KMS-11 (cell line): ENCODE measurements around the gene SLC1A2.

Source experiments
- H2AFZ ChIP-seq: fragments of 200-600 bp; sonication (generic); 2 replicates; pipeline ENCODE4 v1.6.1; 2016; ENCODE audit warnings: antibody characterized with exemption, mixed run types, low read depth
- H3K27ac ChIP-seq: fragments of 200-600 bp; sonication (generic); 2 replicates; pipeline ENCODE4 v1.6.1; 2016; ENCODE audit warnings: mild to moderate bottlenecking, mixed run types
- H3K27me3 ChIP-seq: fragments of 200-600 bp; sonication (generic); 2 replicates; pipeline ENCODE4 v1.6.1; 2017; ENCODE audit warnings: mild to moderate bottlenecking, low read depth, mixed run types, moderate library complexity; ENCODE audit not compliant: insufficient read depth
- H3K36me3 ChIP-seq: fragments of 200-600 bp; sonication (generic); 2 replicates; pipeline ENCODE4 v1.6.1; 2017; ENCODE audit warnings: mild to moderate bottlenecking, mixed run types; ENCODE audit not compliant: insufficient read depth
- H3K4me1 ChIP-seq: fragments of 200-600 bp; sonication (generic); 2 replicates; pipeline ENCODE4 v1.6.1; 2016; ENCODE audit warnings: mild to moderate bottlenecking, low read depth, mixed run types; ENCODE audit not compliant: poor library complexity, severe bottlenecking
- H3K4me2 ChIP-seq: fragments of 200-600 bp; sonication (generic); 2 replicates; pipeline ENCODE4 v1.7.0; 2016; ENCODE audit warnings: mild to moderate bottlenecking, mixed run types
- H3K4me3 ChIP-seq: fragments of 200-600 bp; sonication (generic); IDR thresholded peaks from 2 replicates; pipeline ENCODE4 v1.6.1; 2017; ENCODE audit warnings: low read depth, low read length, mixed read lengths; ENCODE audit not compliant: insufficient read depth
- H3K79me2 ChIP-seq: fragments of 200-600 bp; sonication (generic); 2 replicates; pipeline ENCODE4 v1.6.1; 2016; ENCODE audit warnings: low read depth, mixed run types; ENCODE audit not compliant: insufficient read depth
- H3K9ac ChIP-seq: fragments of 200-600 bp; sonication (generic); 2 replicates; pipeline ENCODE4 v1.6.1; 2016; ENCODE audit warnings: mild to moderate bottlenecking, mixed run types
- H4K20me1 ChIP-seq: fragments of 200-600 bp; sonication (generic); 2 replicates; pipeline ENCODE4 v1.6.1; 2016; ENCODE audit warnings: mild to moderate bottlenecking, mixed run types; ENCODE audit not compliant: insufficient read depth
- CTCF ChIP-seq: fragments of 200-600 bp; sonication (generic); conservative IDR thresholded peaks from 2 replicates; pipeline ENCODE4 v1.6.1; 2017; ENCODE audit warnings: low read depth, mild to moderate bottlenecking, antibody characterized with exemption, low read length, moderate library complexity, mixed read lengths

The SLC1A2 gene

GRCh38 chr11:35207471-35208403 lies 211.6 kb downstream of the SLC1A2 start:
- H3K79me2 ChIP-seq: no peaks in the 10 kb centered on the region
- no peaks in the 10 kb centered on the region for H3K4me1 ChIP-seq
- no peak overlapping the region for H3K4me3 ChIP-seq
- H3K27me3 ChIP-seq: no peaks in the 10 kb centered on the region
- no peak overlapping the region for H2AFZ ChIP-seq
- H3K36me3 ChIP-seq: no peaks in the 10 kb centered on the region
- H3K9ac ChIP-seq: no peak overlapping the region
- no peak for TF ChIP-seq CTCF
- H3K4me2 ChIP-seq: no peak overlapping the region
- H4K20me1 ChIP-seq: no peaks in the 10 kb centered on the region
- no peak overlapping the region for H3K27ac ChIP-seq

GRCh38 chr11:35206616-35207015 lies 212.7 kb downstream of the SLC1A2 start:
- H2AFZ ChIP-seq: no peak overlapping the region
- H3K79me2 ChIP-seq: no peaks in the 10 kb centered on the region
- H3K4me1 ChIP-seq: no peaks in the 10 kb centered on the region
- no peaks in the 10 kb centered on the region for H3K36me3 ChIP-seq
- no peaks in the 10 kb centered on the region for H3K27me3 ChIP-seq
- H3K9ac ChIP-seq: no peak overlapping the region
- H3K4me3 ChIP-seq: no peak overlapping the region
- no peak for TF ChIP-seq CTCF
- H3K27ac ChIP-seq: no peak overlapping the region
- H4K20me1 ChIP-seq: no peaks in the 10 kb centered on the region
- no peak overlapping the region for H3K4me2 ChIP-seq

GRCh38 chr11:35204614-35205013 lies 214.7 kb downstream of the SLC1A2 start:
- H3K36me3 ChIP-seq: no peaks in the 10 kb centered on the region

More at GRCh38 chr11:35204614-35205013, 214.7 kb downstream of the SLC1A2 start:
- TF ChIP-seq CTCF: no peak
- no peaks in the 10 kb centered on the region for H3K79me2 ChIP-seq
- no peaks in the 10 kb centered on the region for H3K27me3 ChIP-seq
- H3K4me3 ChIP-seq: no peak overlapping the region
- H3K27ac ChIP-seq: no peak overlapping the region
- no peak overlapping the region for H3K9ac ChIP-seq
- no peaks in the 10 kb centered on the region for H3K4me1 ChIP-seq
- no peak overlapping the region for H2AFZ ChIP-seq
- no peaks in the 10 kb centered on the region for H4K20me1 ChIP-seq
- H3K4me2 ChIP-seq: no peak overlapping the region
